Neuron (in vitro differentiated cells): ENCODE measurements around the gene KRT32.
"Not testable (repeated sequence)": the region's sequence is repeated elsewhere in the genome, so short reads cannot be mapped to it uniquely, and the experiment has no call there.

Source experiments
- H2AFZ ChIP-seq: one replicate; pipeline ENCODE4 v1.6.1; 2013; ENCODE audit warnings: low read depth, mild to moderate bottlenecking, inconsistent platforms, low read length, moderate library complexity
- H3K27me3 ChIP-seq: one replicate; pipeline ENCODE4 v1.6.1; 2013; ENCODE audit warnings: low read length; ENCODE audit not compliant: insufficient read depth
- H3K36me3 ChIP-seq: one replicate; pipeline ENCODE4 v1.6.1; 2013; ENCODE audit warnings: low read length; ENCODE audit not compliant: insufficient read depth
- H3K4me1 ChIP-seq: one replicate; pipeline ENCODE4 v1.6.1; 2013; ENCODE audit warnings: low read length; ENCODE audit not compliant: insufficient read depth
- H3K4me3 ChIP-seq: 2 replicates; pipeline ENCODE4 v1.5.1; 2013; ENCODE audit warnings: mild to moderate bottlenecking, low read length, moderate library complexity
- H3K9me3 ChIP-seq: one replicate; pipeline ENCODE4 v1.6.1; 2013; ENCODE audit warnings: low read length

Gene KRT32

GRCh38 chr17:41424111-41424635, 43.0 kb downstream of the KRT32 start, which contains the start of gene KRT37:
KRT37 (minus strand) TSS chr17:41424585; CDS start chr17:41424523, 62 bp downstream.
- no peaks in the 10 kb centered on the region for H3K36me3 ChIP-seq
- no peak within 1 kb of the TSS for H2AFZ ChIP-seq
- no peaks in the 10 kb centered on the region for H3K9me3 ChIP-seq
- no peaks in the 10 kb centered on the region for H3K4me1 ChIP-seq
- no peak within 1 kb of the TSS for H3K4me3 ChIP-seq
- H3K27me3 ChIP-seq = no peaks in the 10 kb centered on the region

- H3K27me3 ChIP-seq, H2AFZ ChIP-seq: not testable (repeated sequence)
Measured at GRCh38 chr17:41422586-41422985, 44.6 kb downstream of the KRT32 start.

GRCh38 chr17:41421617-41422016, 45.6 kb downstream of the KRT32 start:
- no peaks in the 10 kb centered on the region for H3K27me3 ChIP-seq
- no peak overlapping the region for H3K4me3 ChIP-seq
- no peak overlapping the region for H2AFZ ChIP-seq

More at GRCh38 chr17:41422586-41422985, 44.6 kb downstream of the KRT32 start:
- H3K4me1 ChIP-seq, H3K4me3 ChIP-seq, H3K9me3 ChIP-seq, H3K36me3 ChIP-seq: not testable (repeated sequence)

GRCh38 chr17:41421116-41421515, 46.1 kb downstream of the KRT32 start:
- H3K36me3 ChIP-seq = no peaks in the 10 kb centered on the region
- H3K4me3 ChIP-seq = no peak overlapping the region
- no peak overlapping the region for H2AFZ ChIP-seq
- no peaks in the 10 kb centered on the region for H3K27me3 ChIP-seq
- H3K4me1 ChIP-seq = no peaks in the 10 kb centered on the region
- H3K9me3 ChIP-seq = no peaks in the 10 kb centered on the region

More at GRCh38 chr17:41421617-41422016, 45.6 kb downstream of the KRT32 start:
- no peaks in the 10 kb centered on the region for H3K9me3 ChIP-seq
- H3K4me1 ChIP-seq = no peaks in the 10 kb centered on the region
- no peaks in the 10 kb centered on the region for H3K36me3 ChIP-seq

- Histone ChIP-seq H3K9me3 (no peaks in the 10 kb centered on the region), H3K27me3 (no peaks in the 10 kb centered on the region), H3K4me3 (no peak overlapping the region), H3K4me1 (no peaks in the 10 kb centered on the region), H3K36me3 (no peaks in the 10 kb centered on the region), H2AFZ (no peak overlapping the region)
Measured at GRCh38 chr17:41420134-41420533, 47.1 kb downstream of the KRT32 start.

- Histone ChIP-seq H3K9me3 (no peaks in the 10 kb centered on the region), H2AFZ (no peak overlapping the region), H3K4me1 (no peaks in the 10 kb centered on the region), H3K4me3 (no peak overlapping the region), H3K36me3 (no peaks in the 10 kb centered on the region), H3K27me3 (no peaks in the 10 kb centered on the region)
Measured at GRCh38 chr17:41419716-41420115, 47.5 kb downstream of the KRT32 start.

GRCh38 chr17:41418116-41418860, 48.9 kb downstream of the KRT32 start:
- Histone ChIP-seq H3K27me3 (no peaks in the 10 kb centered on the region), H3K4me3 (no peak overlapping the region), H3K4me1 (no peaks in the 10 kb centered on the region), H3K9me3 (no peaks in the 10 kb centered on the region), H3K36me3 (no peaks in the 10 kb centered on the region), H2AFZ (no peak overlapping the region)

GRCh38 chr17:41417576-41418015, 49.6 kb downstream of the KRT32 start:
- H2AFZ ChIP-seq = no peak overlapping the region
- H3K9me3 ChIP-seq = no peaks in the 10 kb centered on the region
- no peaks in the 10 kb centered on the region for H3K4me1 ChIP-seq
- no peaks in the 10 kb centered on the region for H3K36me3 ChIP-seq
- H3K4me3 ChIP-seq = no peak overlapping the region
- H3K27me3 ChIP-seq = no peaks in the 10 kb centered on the region

GRCh38 chr17:41417127-41417526, 50.1 kb downstream of the KRT32 start:
- Histone ChIP-seq H2AFZ (no peak overlapping the region), H3K4me1 (no peaks in the 10 kb centered on the region), H3K36me3 (no peaks in the 10 kb centered on the region), H3K9me3 (no peaks in the 10 kb centered on the region), H3K27me3 (no peaks in the 10 kb centered on the region), H3K4me3 (no peak overlapping the region)

- Histone ChIP-seq H3K36me3 (no peaks in the 10 kb centered on the region), H3K4me1 (no peaks in the 10 kb centered on the region), H3K9me3 (no peaks in the 10 kb centered on the region), H3K4me3 (no peak overlapping the region), H2AFZ (no peak overlapping the region), H3K27me3 (no peaks in the 10 kb centered on the region)
Measured at GRCh38 chr17:41416479-41416878, 50.7 kb downstream of the KRT32 start.

GRCh38 chr17:41415833-41416335, 51.3 kb downstream of the KRT32 start:
- no peaks in the 10 kb centered on the region for H3K36me3 ChIP-seq
- H3K27me3 ChIP-seq = no peaks in the 10 kb centered on the region
- H3K4me1 ChIP-seq = no peaks in the 10 kb centered on the region
- H3K4me3 ChIP-seq = no peak overlapping the region
- no peaks in the 10 kb centered on the region for H3K9me3 ChIP-seq
- H2AFZ ChIP-seq = no peak overlapping the region

GRCh38 chr17:41415411-41415810, 51.8 kb downstream of the KRT32 start:
- Histone ChIP-seq H3K36me3 (no peaks in the 10 kb centered on the region), H3K9me3 (no peaks in the 10 kb centered on the region), H2AFZ (no peak overlapping the region), H3K4me3 (no peak overlapping the region), H3K4me1 (no peaks in the 10 kb centered on the region), H3K27me3 (no peaks in the 10 kb centered on the region)

GRCh38 chr17:41413982-41414381, 53.2 kb downstream of the KRT32 start:
- Histone ChIP-seq H3K4me3 (no peak overlapping the region), H3K9me3 (no peaks in the 10 kb centered on the region), H3K27me3 (no peaks in the 10 kb centered on the region), H3K36me3 (no peaks in the 10 kb centered on the region), H3K4me1 (no peaks in the 10 kb centered on the region), H2AFZ (no peak overlapping the region)
